Measurements from ENCODE around the gene SEPTIN8. TPM values are rescaled to one million over a fixed set of nuclear protein-coding genes. Genes with fewer than 3 reads are reported as not detected.
A peak's percentile ranks its signal among the peaks of the same experiment; 100 is the strongest.

Gene SEPTIN8
- total and polyA plus RNA-seq, 2 donors (not counting 3 experiments of a cell fraction or from before 2014, with no cell fraction given), result 56.6 to 82.1 TPM

DNA sequence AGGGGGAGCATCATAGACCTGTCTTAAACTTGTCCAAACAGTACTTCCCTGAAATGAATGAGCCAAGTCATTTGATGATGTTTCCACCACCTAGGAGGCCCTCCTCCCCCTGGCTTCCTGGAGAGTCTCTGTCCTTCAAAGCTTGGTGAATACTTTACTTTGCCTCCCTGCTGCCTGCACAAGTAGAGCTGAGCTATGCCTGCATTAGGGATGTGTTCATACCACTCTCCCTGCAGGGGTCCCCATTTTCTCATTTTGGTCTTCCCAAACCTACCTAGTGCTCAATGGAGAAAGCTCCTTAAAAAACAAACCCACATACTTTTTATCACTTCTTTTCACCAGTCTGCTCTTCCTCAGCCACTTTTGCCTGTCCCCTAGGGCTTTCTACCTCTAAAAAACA lies 22.1 kb downstream of the SEPTIN8 start:
- Histone ChIP-seq H3K9me1 (replicated peaks; ENCODE audit: control insufficient read depth, extremely low read depth, insufficient read depth, low read length) (no peaks in the 10 kb centered on the region), H3K4me1 (ENCODE audit: control insufficient read depth, extremely low read depth, insufficient read depth, low read length) (no peaks in the 10 kb centered on the region), H3K79me2 (ENCODE audit: control insufficient read depth, insufficient read depth, low read length) (no peaks in the 10 kb centered on the region), H4K20me1 (replicated peaks; ENCODE audit: control insufficient read depth, extremely low read depth, insufficient read depth, low read length) (no peaks in the 10 kb centered on the region), H2AFZ (ENCODE audit: low read depth, low read length) (no peak overlapping the region), H3K27ac (ENCODE audit: insufficient read depth, low read depth, low read length) (no peak overlapping the region), H3K4me3 (replicated peaks in 1 of 3; ENCODE audit: insufficient read depth in 1 of 3, low read depth in 1 of 3, low read length in 3 of 3) (no peak overlapping the region), H3K9ac (replicated peaks; ENCODE audit: extremely low read depth, insufficient read depth, low read length) (no peak overlapping the region), H3K36me3 (ENCODE audit: control insufficient read depth in 2 of 2, extremely low read depth in 1 of 2, insufficient read depth in 2 of 2, low read length in 2 of 2) (peaks cover 7 to 9% of the 10 kb centered on the region in 2 experiments), H3K27me3 (ENCODE audit: control insufficient read depth in 2 of 2, insufficient read depth in 2 of 2, low read length in 2 of 2) (no peaks in the 10 kb centered on the region), H3K9me3 (replicated peaks; ENCODE audit: control insufficient read depth, insufficient read depth, low read length) (no peaks in the 10 kb centered on the region), H3K4me2 (ENCODE audit: insufficient read depth, low read length) (no peak overlapping the region)
- dilution Hi-C loops (cut with MboI; ENCODE audit: extremely low pct_ligation_motif_present, low sequenced_read_pairs), result no loop called here
- DNase-seq (ENCODE audit: low read depth, low spot score), result peak; percentile 42
- intact Hi-C loops (cut with micrococcal nuclease), result loop anchor here (1.0 kb wide), 1 partner anchor 65 kb away; no protein-coding TSS in a partner anchor
- TF ChIP-seq, protein P1, sequence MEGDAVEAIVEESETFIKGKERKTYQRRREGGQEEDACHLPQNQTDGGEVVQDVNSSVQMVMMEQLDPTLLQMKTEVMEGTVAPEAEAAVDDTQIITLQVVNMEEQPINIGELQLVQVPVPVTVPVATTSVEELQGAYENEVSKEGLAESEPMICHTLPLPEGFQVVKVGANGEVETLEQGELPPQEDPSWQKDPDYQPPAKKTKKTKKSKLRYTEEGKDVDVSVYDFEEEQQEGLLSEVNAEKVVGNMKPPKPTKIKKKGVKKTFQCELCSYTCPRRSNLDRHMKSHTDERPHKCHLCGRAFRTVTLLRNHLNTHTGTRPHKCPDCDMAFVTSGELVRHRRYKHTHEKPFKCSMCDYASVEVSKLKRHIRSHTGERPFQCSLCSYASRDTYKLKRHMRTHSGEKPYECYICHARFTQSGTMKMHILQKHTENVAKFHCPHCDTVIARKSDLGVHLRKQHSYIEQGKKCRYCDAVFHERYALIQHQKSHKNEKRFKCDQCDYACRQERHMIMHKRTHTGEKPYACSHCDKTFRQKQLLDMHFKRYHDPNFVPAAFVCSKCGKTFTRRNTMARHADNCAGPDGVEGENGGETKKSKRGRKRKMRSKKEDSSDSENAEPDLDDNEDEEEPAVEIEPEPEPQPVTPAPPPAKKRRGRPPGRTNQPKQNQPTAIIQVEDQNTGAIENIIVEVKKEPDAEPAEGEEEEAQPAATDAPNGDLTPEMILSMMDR (IDR thresholded peaks at IDR 0.05; ENCODE audit: extremely low read depth in 1 of 2, insufficient read depth in 1 of 2, low read depth in 1 of 2, low read length in 2 of 2), result peak in 1 of 2 donors; percentile 39
- TF ChIP-seq POLR2AphosphoS5 (IDR thresholded peaks at IDR 0.05; ENCODE audit: insufficient read depth, low read depth, low read length), result no peak
- FAIRE-seq, result no peak
- BruUV-seq (replicated peaks), result no TSS peak
- POLR2A ChIA-PET, result no interaction called here
- CTCF ChIA-PET, result interaction anchor here (0.6 to 6.7 kb wide), 26 partner anchors 8 to 228 kb away, joined by 3 to 179 read pairs (median 5); partner anchors contain the start of genes CCNI2, GDF9, SEPTIN8 and SHROOM1

DNA sequence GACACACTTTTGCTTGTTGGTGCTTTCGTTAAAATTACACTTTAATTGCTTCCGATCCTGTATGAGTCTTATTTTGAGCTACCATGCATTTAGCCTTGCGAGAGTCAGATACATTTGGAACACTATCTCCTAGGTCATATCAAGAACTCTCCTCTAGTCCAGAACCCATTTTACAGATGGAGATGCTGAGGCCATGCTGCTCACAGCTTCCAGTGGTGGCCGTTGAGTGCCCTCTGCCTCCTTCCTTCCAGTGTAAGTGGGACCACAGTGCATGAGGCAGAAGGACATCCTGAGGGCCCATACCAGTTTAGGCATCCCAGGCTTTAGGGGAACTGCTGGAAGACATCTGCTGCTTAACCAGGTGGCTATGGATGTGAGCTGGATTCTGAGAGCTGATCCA lies 22.9 kb downstream of the SEPTIN8 start:
- TF ChIP-seq GATA2 (IDR thresholded peaks at IDR 0.05; ENCODE audit: insufficient read depth, insufficient read length, low read depth, low read length), result no peak
- TF ChIP-seq FOS (IDR thresholded peaks at IDR 0.05; ENCODE audit: borderline replicate concordance, insufficient read depth, low read length), result no peak
- TF ChIP-seq, protein P1 (IDR thresholded peaks at IDR 0.05; ENCODE audit: extremely low read depth in 1 of 2, insufficient read depth in 1 of 2, low read depth in 1 of 2, low read length in 2 of 2), result no peak
- TF ChIP-seq POLR2A (IDR thresholded peaks at IDR 0.05; ENCODE audit: low read depth, low read length), result no peak
- TF ChIP-seq EZH2 (IDR thresholded peaks at IDR 0.05; ENCODE audit: borderline replicate concordance, low read depth, low read length, severe bottlenecking), result no peak
- TF ChIP-seq MYC (IDR thresholded peaks at IDR 0.05; ENCODE audit: low read depth, low read length), result no peak
- TF ChIP-seq, protein P2, sequence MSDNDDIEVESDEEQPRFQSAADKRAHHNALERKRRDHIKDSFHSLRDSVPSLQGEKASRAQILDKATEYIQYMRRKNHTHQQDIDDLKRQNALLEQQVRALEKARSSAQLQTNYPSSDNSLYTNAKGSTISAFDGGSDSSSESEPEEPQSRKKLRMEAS (IDR thresholded peaks at IDR 0.05; ENCODE audit: insufficient read depth, insufficient read length), result no peak
- no peak for TF ChIP-seq JUN (IDR thresholded peaks at IDR 0.05; ENCODE audit: borderline replicate concordance, insufficient read depth, insufficient read length, low read depth)
- TF ChIP-seq POLR2AphosphoS5 (IDR thresholded peaks at IDR 0.05; ENCODE audit: insufficient read depth, low read depth, low read length), result no peak
- dilution Hi-C loops (cut with MboI; ENCODE audit: extremely low pct_ligation_motif_present, low sequenced_read_pairs), result no loop called here
- DNase-seq (ENCODE audit: low read depth, low spot score) (no peak), FAIRE-seq (no peak)
- H3K4me1 ChIP-seq (ENCODE audit: control insufficient read depth, extremely low read depth, insufficient read depth, low read length), result no peaks in the 10 kb centered on the region
- no peak overlapping the region for H3K9ac ChIP-seq (replicated peaks; ENCODE audit: extremely low read depth, insufficient read depth, low read length)
- BruUV-seq (replicated peaks), result no TSS peak
- no peaks in the 10 kb centered on the region for H3K9me1 ChIP-seq (replicated peaks; ENCODE audit: control insufficient read depth, extremely low read depth, insufficient read depth, low read length)
- no peak overlapping the region for H3K4me3 ChIP-seq (replicated peaks in 1 of 3; ENCODE audit: insufficient read depth in 1 of 3, low read depth in 1 of 3, low read length in 3 of 3)
- no peaks in the 10 kb centered on the region for H3K79me2 ChIP-seq (ENCODE audit: control insufficient read depth, insufficient read depth, low read length)
- H2AFZ ChIP-seq (ENCODE audit: low read depth, low read length), result no peak overlapping the region
- peaks cover 4 to 7% of the 10 kb centered on the region in 2 experiments for H3K36me3 ChIP-seq (ENCODE audit: control insufficient read depth in 2 of 2, extremely low read depth in 1 of 2, insufficient read depth in 2 of 2, low read length in 2 of 2)
- H3K27ac ChIP-seq (ENCODE audit: insufficient read depth, low read depth, low read length), result no peak overlapping the region
- ChIA-PET CTCF (interaction anchor here (0.9 to 6.7 kb wide), 15 partner anchors 10 to 227 kb away, joined by 3 to 179 read pairs (median 5); no protein-coding TSS in a partner anchor), POLR2A (no interaction called here)
- H3K27me3 ChIP-seq (ENCODE audit: control insufficient read depth in 2 of 2, insufficient read depth in 2 of 2, low read length in 2 of 2), result no peaks in the 10 kb centered on the region
- intact Hi-C loops (cut with micrococcal nuclease), result no loop called here
- H4K20me1 ChIP-seq (replicated peaks; ENCODE audit: control insufficient read depth, extremely low read depth, insufficient read depth, low read length), result no peaks in the 10 kb centered on the region
- H3K9me3 ChIP-seq (replicated peaks; ENCODE audit: control insufficient read depth, insufficient read depth, low read length), result no peaks in the 10 kb centered on the region
- no peak overlapping the region for H3K4me2 ChIP-seq (ENCODE audit: insufficient read depth, low read length)

Data from endothelial cell of umbilical vein (primary cell).